Hepatocyte (in vitro differentiated cells): ENCODE measurements around the gene PLA2G12A. TPM values are rescaled to one million over a fixed set of nuclear protein-coding genes. Genes with fewer than 3 reads are reported as not detected.

Experiments
- DNase-seq: peaks from one replicate; pipeline ENCODE4 v3.0.0-alpha.2; 2016; ENCODE audit warnings: low spot score
- H2AFZ ChIP-seq: fragments of 200-600 bp; sonication (generic); 2 replicates; pipeline ENCODE4 v1.6.0; 2016; ENCODE audit warnings: antibody characterized with exemption, mild to moderate bottlenecking
- H3K27ac ChIP-seq: fragments of 200-600 bp; sonication (generic); 2 replicates; pipeline ENCODE4 v1.5.1; 2016; ENCODE audit warnings: mild to moderate bottlenecking
- H3K27me3 ChIP-seq: fragments of 200-600 bp; sonication (generic); 2 replicates; pipeline ENCODE4 v1.6.1; 2016
- H3K36me3 ChIP-seq: fragments of 200-600 bp; sonication (generic); replicated peaks from 2 replicates; pipeline ENCODE4 v1.5.1; 2016; ENCODE audit warnings: low read depth; ENCODE audit not compliant: insufficient read depth
- H3K4me1 ChIP-seq: fragments of 200-600 bp; sonication (generic); 2 replicates; pipeline ENCODE4 v1.5.1; 2016; ENCODE audit warnings: mild to moderate bottlenecking, moderate library complexity; ENCODE audit not compliant: insufficient read depth
- H3K4me2 ChIP-seq: fragments of 200-600 bp; sonication (generic); 2 replicates; pipeline ENCODE4 v1.6.0; 2016
- H3K4me3 ChIP-seq: fragments of 200-600 bp; sonication (generic); 2 replicates; pipeline ENCODE4 v1.5.1; 2016; ENCODE audit warnings: mild to moderate bottlenecking
- H3K79me2 ChIP-seq: fragments of 200-600 bp; sonication (generic); 2 replicates; pipeline ENCODE4 v1.6.0; 2017; ENCODE audit warnings: mild to moderate bottlenecking
- H3K9me2 ChIP-seq: fragments of 200-600 bp; sonication (generic); replicated peaks from 2 replicates; pipeline ENCODE4 v1.6.0; 2017; ENCODE audit warnings: mild to moderate bottlenecking; ENCODE audit not compliant: insufficient read depth
- H3K9me3 ChIP-seq: fragments of 200-600 bp; sonication (generic); 2 replicates; pipeline ENCODE4 v1.5.1; 2016; ENCODE audit warnings: low read depth, mild to moderate bottlenecking
- H4K20me1 ChIP-seq: fragments of 200-600 bp; sonication (generic); 2 replicates; pipeline ENCODE4 v1.6.0; 2016; ENCODE audit warnings: mild to moderate bottlenecking; ENCODE audit not compliant: insufficient read depth, poor library complexity, severe bottlenecking
- EZH2 ChIP-seq: fragments of 200-600 bp; sonication (generic); IDR thresholded peaks from 2 replicates; pipeline ENCODE4 v1.6.1; 2016; ENCODE audit warnings: antibody characterized with exemption, mild to moderate bottlenecking, borderline replicate concordance
- EZH2phosphoT487 ChIP-seq: fragments of 200-600 bp; sonication (generic); IDR thresholded peaks from one replicate; pipeline ENCODE4 v1.6.1; 2018; ENCODE audit warnings: antibody characterized with exemption, mild to moderate bottlenecking, low read depth, moderate library complexity; ENCODE audit not compliant: unreplicated experiment, severe bottlenecking
- WGBS: methylation state at CpG from one replicate; pipeline ENCODE4 v1.1.6; 2016; ENCODE audit warnings: low lambda C conversion rate; ENCODE audit errors: missing lambda C conversion rate; 5-methylcytosine and 5-hydroxymethylcytosine counted together
- polyA plus RNA-seq: library from polyadenylated mRNA; unstranded; fragments of >200 nt; fragmentation: Nextera tagmentation; extraction: Ambion mirVana; gene quantifications from 2 replicates; pipeline ENCODE4 v1.2.1, GENCODE V29; 2016
- total RNA-seq: library from RNA; depleted of rRNA; stranded (reverse); fragments of >200 nt; gene quantifications from 2 replicates; pipeline ENCODE4 v1.2.3, GENCODE V29; 2014
- TF ChIP-seq, protein P1 (sequence below): fragments of 200-600 bp; sonication (generic); IDR thresholded peaks from 2 replicates; pipeline ENCODE4 v1.5.1; 2016; ENCODE audit warnings: antibody characterized with exemption, mild to moderate bottlenecking; ENCODE audit not compliant: poor library complexity

Gene PLA2G12A
- total and polyA plus RNA-seq, 2 experiments from 2014 or later = 32.7 to 91.4 TPM

DNA sequence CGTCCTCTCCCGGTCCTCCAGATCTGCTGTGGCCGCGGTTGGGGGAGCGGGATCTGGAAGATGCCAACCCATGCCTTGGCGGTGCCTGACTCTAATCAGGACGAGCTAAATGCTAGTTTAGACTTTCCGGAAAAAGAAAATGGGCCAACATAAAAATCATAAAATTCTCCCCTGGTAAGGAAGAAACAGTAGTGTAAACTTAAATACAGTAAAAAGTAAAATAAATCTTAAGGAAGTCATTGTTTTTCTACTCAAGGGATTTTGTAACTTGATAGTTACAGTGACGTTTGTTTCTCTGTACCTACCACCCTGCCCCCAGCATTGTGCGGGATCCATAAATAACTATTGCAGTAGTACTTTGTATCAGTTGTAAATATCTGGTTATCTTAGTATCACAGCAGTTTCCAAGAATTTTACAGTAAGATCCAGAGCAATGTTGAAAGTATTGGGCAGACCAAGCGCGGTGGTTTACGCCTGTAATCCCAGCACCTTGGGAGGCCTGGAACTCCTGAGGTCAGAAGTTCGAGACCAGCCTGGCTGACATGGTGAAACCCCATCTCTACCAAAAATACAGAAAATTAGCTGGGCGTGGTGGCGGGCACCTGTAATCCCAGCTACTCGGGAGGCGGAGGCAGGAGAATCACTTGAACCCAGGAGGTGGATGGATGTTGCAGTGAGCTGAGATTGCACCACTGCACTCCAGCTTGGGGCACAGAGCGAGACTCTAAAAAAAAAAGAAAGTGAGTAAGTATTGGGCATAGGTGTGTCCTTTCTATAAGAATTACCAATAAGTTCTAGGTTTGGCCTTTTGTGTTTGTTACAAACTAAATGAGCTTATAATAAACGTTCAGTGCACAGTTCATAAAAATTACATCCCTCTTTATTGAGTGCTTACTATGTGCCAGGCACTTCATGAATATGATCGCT, 1.0 kb upstream of the PLA2G12A start:
- no peaks in the 10 kb centered on the region for H3K9me3 ChIP-seq
- peaks cover 12% of the 10 kb centered on the region for H3K4me1 ChIP-seq
- H4K20me1 ChIP-seq = no peaks in the 10 kb centered on the region
- no peaks in the 10 kb centered on the region for H3K27me3 ChIP-seq
- H3K4me3 ChIP-seq = peak overlapping the region; percentile 80
- DNase-seq = peak; percentile 27
- peak overlapping the region; percentile 99 for H2AFZ ChIP-seq
- 51% methylated on average over 21 of the region's 21 CpGs for WGBS
- H3K9me2 ChIP-seq = no peaks in the 10 kb centered on the region
- no peaks in the 10 kb centered on the region for H3K36me3 ChIP-seq
- TF ChIP-seq EZH2phosphoT487 (no peak), EZH2 (no peak)
- TF ChIP-seq, protein P1, sequence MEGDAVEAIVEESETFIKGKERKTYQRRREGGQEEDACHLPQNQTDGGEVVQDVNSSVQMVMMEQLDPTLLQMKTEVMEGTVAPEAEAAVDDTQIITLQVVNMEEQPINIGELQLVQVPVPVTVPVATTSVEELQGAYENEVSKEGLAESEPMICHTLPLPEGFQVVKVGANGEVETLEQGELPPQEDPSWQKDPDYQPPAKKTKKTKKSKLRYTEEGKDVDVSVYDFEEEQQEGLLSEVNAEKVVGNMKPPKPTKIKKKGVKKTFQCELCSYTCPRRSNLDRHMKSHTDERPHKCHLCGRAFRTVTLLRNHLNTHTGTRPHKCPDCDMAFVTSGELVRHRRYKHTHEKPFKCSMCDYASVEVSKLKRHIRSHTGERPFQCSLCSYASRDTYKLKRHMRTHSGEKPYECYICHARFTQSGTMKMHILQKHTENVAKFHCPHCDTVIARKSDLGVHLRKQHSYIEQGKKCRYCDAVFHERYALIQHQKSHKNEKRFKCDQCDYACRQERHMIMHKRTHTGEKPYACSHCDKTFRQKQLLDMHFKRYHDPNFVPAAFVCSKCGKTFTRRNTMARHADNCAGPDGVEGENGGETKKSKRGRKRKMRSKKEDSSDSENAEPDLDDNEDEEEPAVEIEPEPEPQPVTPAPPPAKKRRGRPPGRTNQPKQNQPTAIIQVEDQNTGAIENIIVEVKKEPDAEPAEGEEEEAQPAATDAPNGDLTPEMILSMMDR = no peak
- H3K79me2 ChIP-seq = peaks cover 34% of the 10 kb centered on the region
- peak overlapping the region; percentile 90 for H3K4me2 ChIP-seq
- H3K27ac ChIP-seq = peak overlapping the region; percentile 98

DNA sequence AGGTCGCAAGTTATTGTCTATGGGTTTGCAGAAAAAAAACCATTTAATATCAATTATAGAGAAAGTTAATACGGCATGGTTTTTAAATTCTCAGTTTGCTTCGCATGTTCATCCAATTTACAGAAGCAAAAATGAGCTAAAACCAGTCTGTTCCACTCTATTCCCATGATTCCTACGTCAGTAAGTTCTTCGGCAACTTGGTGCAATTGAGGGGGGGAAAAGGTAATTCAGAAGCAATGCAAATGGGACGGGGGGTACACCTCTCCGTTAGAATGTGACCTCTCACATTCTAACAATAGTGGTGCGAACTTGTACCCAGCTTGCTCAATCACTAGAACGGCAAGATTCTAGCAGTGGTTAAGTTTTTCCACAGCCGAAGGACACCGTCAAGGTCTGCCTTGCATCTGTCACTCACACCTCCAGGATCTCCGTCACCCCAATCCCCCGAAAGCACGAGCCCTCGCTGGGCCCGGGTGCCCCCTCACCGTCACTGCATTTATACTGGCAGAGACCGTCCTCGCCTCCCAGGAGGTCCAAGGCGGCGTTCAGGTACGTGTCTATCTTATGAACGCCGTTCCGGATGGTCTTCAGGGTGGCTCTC, 653 bp downstream of the PLA2G12A start:
- H2AFZ ChIP-seq = peak overlapping the region; percentile 96
- peaks cover 6% of the 10 kb centered on the region for H3K4me1 ChIP-seq
- no peaks in the 10 kb centered on the region for H3K9me3 ChIP-seq
- 3% methylated on average over 25 of the region's 25 CpGs for WGBS
- no peaks in the 10 kb centered on the region for H3K9me2 ChIP-seq
- H4K20me1 ChIP-seq = no peaks in the 10 kb centered on the region
- H3K27ac ChIP-seq = peak overlapping the region; percentile 96
- TF ChIP-seq, protein P1 = no peak
- TF ChIP-seq EZH2phosphoT487 (no peak), EZH2 (no peak)
- peak overlapping the region; percentile 93 for H3K4me3 ChIP-seq
- H3K4me2 ChIP-seq = peak overlapping the region; percentile 87
- peak; percentile 31 for DNase-seq
- H3K36me3 ChIP-seq = no peaks in the 10 kb centered on the region
- peaks cover 50% of the 10 kb centered on the region for H3K79me2 ChIP-seq
- H3K27me3 ChIP-seq = no peaks in the 10 kb centered on the region

DNA sequence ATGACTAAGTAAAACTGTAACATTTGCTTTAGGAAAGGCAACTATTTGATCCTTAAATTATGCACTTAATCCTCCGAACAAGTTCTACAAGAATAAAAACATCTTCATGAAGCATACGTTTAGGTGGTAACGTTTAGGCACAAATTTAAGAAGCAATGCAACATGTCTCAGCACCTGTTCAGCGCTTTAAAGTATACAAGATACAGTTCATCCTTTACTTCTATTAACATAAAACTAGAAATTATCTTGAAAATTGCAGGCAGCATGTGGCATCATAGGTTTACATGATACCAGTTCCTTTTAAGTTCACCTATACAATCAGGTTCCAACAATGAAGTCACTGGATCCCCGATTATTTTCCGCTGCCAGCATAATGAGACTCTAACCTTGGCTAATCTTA, 1.5 kb downstream of the PLA2G12A start:
- Histone ChIP-seq H3K4me2 (peak overlapping the region; percentile 87), H3K36me3 (no peaks in the 10 kb centered on the region), H4K20me1 (no peaks in the 10 kb centered on the region), H3K27ac (peak overlapping the region; percentile 96), H3K9me2 (no peaks in the 10 kb centered on the region), H3K4me1 (peaks cover 6% of the 10 kb centered on the region), H3K79me2 (peaks cover 59% of the 10 kb centered on the region), H3K4me3 (peak overlapping the region; percentile 93), H3K27me3 (no peaks in the 10 kb centered on the region), H2AFZ (peak overlapping the region; percentile 96), H3K9me3 (no peaks in the 10 kb centered on the region)
- DNase-seq = no peak
- TF ChIP-seq, protein P1 = no peak
- TF ChIP-seq EZH2 = no peak
- 45% methylated on average over 6 of the region's 6 CpGs for WGBS
